Smooth muscle cell (in vitro differentiated cells): ENCODE data around the gene BCL2. TPM values are rescaled to one million over a fixed set of nuclear protein-coding genes. Genes with fewer than 3 reads are reported as not detected.
"Not testable (repeated sequence)": the region's sequence is repeated elsewhere in the genome, so short reads cannot be mapped to it uniquely, and the experiment has no call there.

ENCODE experiments used
- DNase-seq: peaks from one replicate; lab custom pipeline; 2025; ENCODE audit not compliant: unreplicated experiment; lab: John Stamatoyannopoulos, UW
- H2AFZ ChIP-seq: fragments of 200-600 bp; sonication (generic); 2 replicates; pipeline ENCODE4 v1.6.0; 2016; ENCODE audit warnings: antibody characterized with exemption, low read depth, mild to moderate bottlenecking
- H3F3A ChIP-seq: fragments of 200-600 bp; sonication (generic); 2 replicates; pipeline ENCODE4 v1.6.0; 2017; ENCODE audit warnings: antibody characterized with exemption, low read depth
- H3K27ac ChIP-seq: fragments of 200-600 bp; sonication (generic); 2 replicates; pipeline ENCODE4 v1.5.1; 2016; ENCODE audit warnings: low read depth, mild to moderate bottlenecking
- H3K27me3 ChIP-seq: fragments of 200-600 bp; sonication (generic); 2 replicates; pipeline ENCODE4 v1.6.1; 2016; ENCODE audit warnings: low read depth, mild to moderate bottlenecking
- H3K36me3 ChIP-seq: fragments of 200-600 bp; sonication (generic); 2 replicates; pipeline ENCODE4 v1.5.1; 2016; ENCODE audit warnings: low read depth
- H3K4me1 ChIP-seq: fragments of 200-600 bp; sonication (generic); 2 replicates; pipeline ENCODE4 v1.5.1; 2016; ENCODE audit warnings: low read depth
- H3K4me2 ChIP-seq: fragments of 200-600 bp; sonication (generic); 2 replicates; pipeline ENCODE4 v1.6.0; 2016; ENCODE audit warnings: mild to moderate bottlenecking
- H3K4me3 ChIP-seq: fragments of 200-600 bp; sonication (generic); 2 replicates; pipeline ENCODE4 v1.5.1; 2016; ENCODE audit warnings: mild to moderate bottlenecking
- H3K79me2 ChIP-seq: fragments of 200-600 bp; sonication (generic); 2 replicates; pipeline ENCODE4 v1.6.0; 2016; ENCODE audit warnings: low read depth, mild to moderate bottlenecking
- H3K9ac ChIP-seq: fragments of 200-600 bp; sonication (generic); 2 replicates; pipeline ENCODE4 v1.6.0; 2016; ENCODE audit warnings: low read depth
- H3K9me3 ChIP-seq: fragments of 200-600 bp; sonication (generic); replicated peaks from 2 replicates; pipeline ENCODE4 v1.5.1; 2016; ENCODE audit warnings: low read depth
- H4K20me1 ChIP-seq: fragments of 200-600 bp; sonication (generic); 2 replicates; pipeline ENCODE4 v1.6.0; 2016; ENCODE audit warnings: low read depth
- WGBS: methylation state at CpG from one replicate; pipeline ENCODE4 v1.1.7; 2016; ENCODE audit warnings: low lambda C conversion rate; 5-methylcytosine and 5-hydroxymethylcytosine counted together
- polyA plus RNA-seq: library from polyadenylated mRNA; unstranded; fragments of >200 nt; fragmentation: Nextera tagmentation; extraction: Ambion mirVana; gene quantifications from 2 replicates; pipeline ENCODE4 v1.2.1, GENCODE V29; 2016
- total RNA-seq: library from RNA; depleted of rRNA; stranded (reverse); fragments of >200 nt; gene quantifications from 2 replicates; pipeline ENCODE4 v1.2.3, GENCODE V29; 2014
- TF ChIP-seq, protein P1 (sequence below): fragments of 200-600 bp; sonication (generic); IDR thresholded peaks from 2 replicates; pipeline ENCODE4 v1.5.1; 2017; ENCODE audit warnings: borderline replicate concordance, mild to moderate bottlenecking, antibody characterized with exemption; ENCODE audit not compliant: insufficient read depth, poor library complexity, severe bottlenecking

The BCL2 gene
- total and polyA plus RNA-seq, 2 experiments from 2014 or later: 0.85 TPM; not detected in 1

DNA sequence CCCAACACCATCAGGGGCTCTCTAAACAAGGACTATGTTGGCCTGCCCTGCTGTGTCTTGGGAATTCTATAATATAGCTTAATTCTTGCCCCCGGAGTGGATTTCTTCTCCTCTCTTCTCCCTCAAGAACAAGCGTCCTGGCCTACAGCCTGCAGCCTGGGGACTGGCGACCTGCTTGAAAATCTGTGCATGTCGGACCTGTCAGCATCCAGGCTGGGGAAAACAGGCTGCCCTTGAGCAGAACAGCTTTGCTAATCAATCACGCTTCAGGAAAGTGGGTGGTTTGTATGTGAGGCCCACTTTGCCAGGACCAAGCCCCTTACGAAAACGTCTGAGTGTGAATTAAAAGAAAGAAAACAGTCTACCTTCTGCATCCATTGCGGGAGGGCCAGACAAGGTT, 116.7 kb downstream of the BCL2 start:
- Histone ChIP-seq H3K36me3 (no peaks in the 10 kb centered on the region), H3K4me1 (no peaks in the 10 kb centered on the region), H3K27me3 (peaks cover 21% of the 10 kb centered on the region), H3K4me3 (no peak overlapping the region), H4K20me1 (no peaks in the 10 kb centered on the region), H3K79me2 (no peaks in the 10 kb centered on the region), H3K27ac (no peak overlapping the region), H3K9ac (no peak overlapping the region), H2AFZ (no peak overlapping the region), H3K4me2 (no peak overlapping the region), H3F3A (no peaks in the 10 kb centered on the region), H3K9me3 (no peaks in the 10 kb centered on the region)
- 91% methylated on average over 8 of the region's 8 CpGs for WGBS
- TF ChIP-seq, protein P1, sequence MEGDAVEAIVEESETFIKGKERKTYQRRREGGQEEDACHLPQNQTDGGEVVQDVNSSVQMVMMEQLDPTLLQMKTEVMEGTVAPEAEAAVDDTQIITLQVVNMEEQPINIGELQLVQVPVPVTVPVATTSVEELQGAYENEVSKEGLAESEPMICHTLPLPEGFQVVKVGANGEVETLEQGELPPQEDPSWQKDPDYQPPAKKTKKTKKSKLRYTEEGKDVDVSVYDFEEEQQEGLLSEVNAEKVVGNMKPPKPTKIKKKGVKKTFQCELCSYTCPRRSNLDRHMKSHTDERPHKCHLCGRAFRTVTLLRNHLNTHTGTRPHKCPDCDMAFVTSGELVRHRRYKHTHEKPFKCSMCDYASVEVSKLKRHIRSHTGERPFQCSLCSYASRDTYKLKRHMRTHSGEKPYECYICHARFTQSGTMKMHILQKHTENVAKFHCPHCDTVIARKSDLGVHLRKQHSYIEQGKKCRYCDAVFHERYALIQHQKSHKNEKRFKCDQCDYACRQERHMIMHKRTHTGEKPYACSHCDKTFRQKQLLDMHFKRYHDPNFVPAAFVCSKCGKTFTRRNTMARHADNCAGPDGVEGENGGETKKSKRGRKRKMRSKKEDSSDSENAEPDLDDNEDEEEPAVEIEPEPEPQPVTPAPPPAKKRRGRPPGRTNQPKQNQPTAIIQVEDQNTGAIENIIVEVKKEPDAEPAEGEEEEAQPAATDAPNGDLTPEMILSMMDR: no peak
- DNase-seq: no peak

DNA sequence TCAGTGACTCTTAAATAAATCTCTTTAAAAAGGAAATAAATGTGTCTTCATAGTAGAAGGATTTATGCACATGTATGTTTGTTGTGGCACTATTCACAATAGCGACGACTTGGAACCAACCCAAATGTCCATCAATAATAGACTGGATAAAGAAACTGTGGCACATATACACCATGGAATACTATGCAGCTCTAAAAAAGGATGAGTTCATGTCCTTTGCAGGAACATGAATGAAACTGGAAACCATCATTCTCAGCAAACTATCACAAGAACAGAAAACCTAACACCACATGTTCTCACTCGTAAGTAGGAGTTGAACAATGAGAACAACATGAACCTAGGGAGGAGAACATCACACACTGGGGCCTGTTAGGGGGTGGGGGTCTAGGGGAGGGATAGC, 118.1 kb downstream of the BCL2 start:
- not testable (repeated sequence) for H3K9ac ChIP-seq, H3K4me2 ChIP-seq, H3K4me1 ChIP-seq, H4K20me1 ChIP-seq, H3K4me3 ChIP-seq, H3K9me3 ChIP-seq, H3K27ac ChIP-seq, H3K36me3 ChIP-seq, DNase-seq, H3K79me2 ChIP-seq, H3F3A ChIP-seq, H2AFZ ChIP-seq
- peaks cover 27% of the 10 kb centered on the region for H3K27me3 ChIP-seq
- 97% methylated on average over 3 of the region's 3 CpGs for WGBS

DNA sequence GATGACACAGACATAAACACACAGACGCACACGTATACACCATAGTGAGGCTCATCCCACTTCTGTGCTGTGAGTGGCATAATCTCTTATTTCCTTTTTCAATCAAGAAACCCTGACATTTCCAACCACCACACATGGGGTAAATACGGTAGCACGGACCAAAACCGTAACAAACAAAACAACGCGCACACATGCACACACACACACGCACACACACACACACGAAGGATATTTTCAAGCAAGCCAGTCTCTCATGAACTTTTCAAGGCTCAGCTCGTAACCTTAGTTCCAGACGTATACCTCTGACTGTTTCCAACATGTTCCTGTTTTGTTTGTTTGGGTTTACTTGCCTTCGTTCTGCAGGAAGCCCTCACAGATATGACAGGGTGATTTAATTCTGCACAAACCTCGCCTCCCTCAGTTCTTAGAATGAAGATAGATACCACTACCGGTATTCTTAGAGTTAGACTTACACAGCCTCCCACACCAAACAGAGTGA, 119.8 kb downstream of the BCL2 start:
- Histone ChIP-seq H2AFZ (no peak overlapping the region), H3K27me3 (peaks cover 31% of the 10 kb centered on the region), H3K4me1 (no peaks in the 10 kb centered on the region), H3K79me2 (no peaks in the 10 kb centered on the region), H4K20me1 (no peaks in the 10 kb centered on the region), H3F3A (no peaks in the 10 kb centered on the region), H3K27ac (no peak overlapping the region), H3K9me3 (no peaks in the 10 kb centered on the region), H3K4me3 (no peak overlapping the region), H3K9ac (no peak overlapping the region), H3K36me3 (no peaks in the 10 kb centered on the region), H3K4me2 (no peak overlapping the region)
- DNase-seq: no peak
- TF ChIP-seq, protein P1: no peak
- WGBS: 67% methylated on average over 14 of the region's 14 CpGs

DNA sequence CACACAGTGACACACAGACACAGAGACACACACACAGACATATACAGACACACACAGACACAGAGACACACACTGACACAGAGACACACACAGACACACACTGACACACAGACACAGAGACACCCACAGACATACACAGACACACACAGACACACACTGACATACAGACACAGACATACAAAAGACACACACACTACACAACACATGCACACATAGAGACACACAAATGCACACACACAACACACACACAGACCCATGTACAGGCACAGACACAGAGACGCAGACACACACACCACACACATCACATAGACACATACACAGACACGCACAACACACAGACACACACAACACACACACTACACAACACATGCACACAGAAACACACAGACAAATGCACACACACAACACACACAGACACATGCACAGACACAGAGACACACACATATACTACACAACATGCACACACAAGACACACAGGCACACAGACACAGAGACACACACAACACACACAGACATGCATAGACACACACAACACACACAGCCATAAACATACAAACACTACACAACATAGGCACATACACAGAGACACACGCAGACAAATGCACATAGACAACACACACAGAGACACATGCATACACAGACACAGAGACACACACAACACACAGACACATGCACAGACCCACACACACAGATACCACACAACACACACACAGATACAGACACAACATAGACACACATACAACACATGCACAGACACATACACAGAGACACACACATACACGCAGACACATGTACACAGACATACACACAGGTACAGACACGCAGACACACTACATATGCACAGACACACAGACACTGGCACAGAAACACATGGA, 120.5 kb downstream of the BCL2 start:
- no peak overlapping the region for H3K9ac ChIP-seq
- no peaks in the 10 kb centered on the region for H3F3A ChIP-seq
- peaks cover 31% of the 10 kb centered on the region for H3K27me3 ChIP-seq
- H3K36me3 ChIP-seq: no peaks in the 10 kb centered on the region
- no peak overlapping the region for H3K4me3 ChIP-seq
- no peak overlapping the region for H3K4me2 ChIP-seq
- H4K20me1 ChIP-seq: no peaks in the 10 kb centered on the region
- no peaks in the 10 kb centered on the region for H3K79me2 ChIP-seq
- no peak overlapping the region for H3K27ac ChIP-seq
- TF ChIP-seq, protein P1: no peak
- no peak overlapping the region for H2AFZ ChIP-seq
- DNase-seq: no peak
- no peaks in the 10 kb centered on the region for H3K9me3 ChIP-seq
- H3K4me1 ChIP-seq: no peaks in the 10 kb centered on the region
- 96% methylated on average over 5 of the region's 5 CpGs for WGBS
